Rectal smooth muscle tissue (tissue), 1 donor: Measurements from ENCODE around the gene GALNT9.

Experiments
- H3K27ac ChIP-seq: one replicate; pipeline ENCODE4 v1.7.0; 2013; ENCODE audit warnings: low read depth, low read length, inconsistent platforms
- H3K27me3 ChIP-seq: one replicate; pipeline ENCODE4 v1.7.0; 2013; ENCODE audit warnings: low read length; ENCODE audit not compliant: control insufficient read depth, insufficient read depth
- H3K36me3 ChIP-seq: one replicate; pipeline ENCODE4 v1.7.0; 2013; ENCODE audit warnings: low read length; ENCODE audit not compliant: control insufficient read depth, insufficient read depth
- H3K4me1 ChIP-seq: one replicate; pipeline ENCODE4 v1.7.0; 2013; ENCODE audit warnings: low read length; ENCODE audit not compliant: control insufficient read depth, insufficient read depth
- H3K4me3 ChIP-seq: one replicate; pipeline ENCODE4 v1.7.0; 2013; ENCODE audit warnings: low read length
- H3K9ac ChIP-seq: one replicate; pipeline ENCODE4 v1.7.0; 2013; ENCODE audit warnings: low read length

GALNT9 gene

GRCh38 chr12:132188916-132189325 lies 140.5 kb downstream of the GALNT9 start:
- Histone ChIP-seq H3K4me1 (peaks cover 2% of the 10 kb centered on the region), H3K36me3 (no peaks in the 10 kb centered on the region), H3K27me3 (no peaks in the 10 kb centered on the region), H3K27ac (peak overlapping the region; percentile 69), H3K4me3 (peak overlapping the region; percentile 82), H3K9ac (peak overlapping the region; percentile 47)

GRCh38 chr12:132188451-132188901 lies 140.9 kb downstream of the GALNT9 start:
- Histone ChIP-seq H3K27me3 (no peaks in the 10 kb centered on the region), H3K4me3 (no peak overlapping the region), H3K4me1 (peaks cover 2% of the 10 kb centered on the region), H3K27ac (no peak overlapping the region), H3K9ac (no peak overlapping the region), H3K36me3 (no peaks in the 10 kb centered on the region)

GRCh38 chr12:132187646-132188450 lies 141.5 kb downstream of the GALNT9 start:
- no peak overlapping the region for H3K4me3 ChIP-seq
- no peaks in the 10 kb centered on the region for H3K27me3 ChIP-seq
- H3K36me3 ChIP-seq = no peaks in the 10 kb centered on the region
- no peak overlapping the region for H3K27ac ChIP-seq
- peaks cover 2% of the 10 kb centered on the region for H3K4me1 ChIP-seq
- no peak overlapping the region for H3K9ac ChIP-seq

GRCh38 chr12:132186857-132187620 lies 142.3 kb downstream of the GALNT9 start:
- Histone ChIP-seq H3K4me1 (peaks cover 2% of the 10 kb centered on the region), H3K4me3 (no peak overlapping the region), H3K9ac (no peak overlapping the region), H3K27ac (no peak overlapping the region), H3K27me3 (no peaks in the 10 kb centered on the region), H3K36me3 (no peaks in the 10 kb centered on the region)

GRCh38 chr12:132186208-132186856 lies 143.1 kb downstream of the GALNT9 start:
- Histone ChIP-seq H3K36me3 (no peaks in the 10 kb centered on the region), H3K27me3 (no peaks in the 10 kb centered on the region), H3K4me3 (no peak overlapping the region), H3K9ac (no peak overlapping the region), H3K4me1 (peaks cover 2% of the 10 kb centered on the region), H3K27ac (no peak overlapping the region)

GRCh38 chr12:132185705-132186104 lies 143.7 kb downstream of the GALNT9 start:
- no peaks in the 10 kb centered on the region for H3K27me3 ChIP-seq
- no peak overlapping the region for H3K27ac ChIP-seq
- H3K4me3 ChIP-seq = no peak overlapping the region
- no peaks in the 10 kb centered on the region for H3K36me3 ChIP-seq
- H3K9ac ChIP-seq = no peak overlapping the region
- peaks cover 2% of the 10 kb centered on the region for H3K4me1 ChIP-seq

- no peak overlapping the region for H3K27ac ChIP-seq
- no peak overlapping the region for H3K9ac ChIP-seq
- H3K4me1 ChIP-seq = no peaks in the 10 kb centered on the region
- no peak overlapping the region for H3K4me3 ChIP-seq
- no peaks in the 10 kb centered on the region for H3K36me3 ChIP-seq
- peaks cover 10% of the 10 kb centered on the region for H3K27me3 ChIP-seq
These were observed 146.6 kb downstream of the GALNT9 start for GRCh38 chr12:132182711-132183365.

- Histone ChIP-seq H3K9ac (no peak overlapping the region), H3K36me3 (no peaks in the 10 kb centered on the region), H3K4me3 (no peak overlapping the region), H3K4me1 (no peaks in the 10 kb centered on the region), H3K27me3 (peaks cover 10% of the 10 kb centered on the region), H3K27ac (no peak overlapping the region)
These were observed 147.1 kb downstream of the GALNT9 start for GRCh38 chr12:132182206-132182710.

GRCh38 chr12:132181570-132182200 lies 147.7 kb downstream of the GALNT9 start:
- Histone ChIP-seq H3K36me3 (no peaks in the 10 kb centered on the region), H3K9ac (no peak overlapping the region), H3K4me3 (no peak overlapping the region), H3K27me3 (peaks cover 10% of the 10 kb centered on the region), H3K27ac (no peak overlapping the region), H3K4me1 (no peaks in the 10 kb centered on the region)

GRCh38 chr12:132180648-132181546 lies 148.5 kb downstream of the GALNT9 start:
- Histone ChIP-seq H3K4me3 (no peak overlapping the region), H3K4me1 (no peaks in the 10 kb centered on the region), H3K36me3 (no peaks in the 10 kb centered on the region), H3K9ac (no peak overlapping the region), H3K27ac (no peak overlapping the region), H3K27me3 (peaks cover 10% of the 10 kb centered on the region)
